HL-60/S4 (cell line): ENCODE results near the gene PTPRZ1.

Experiments used
- in situ Hi-C: fragments of 300-500 bp; cut with MboI; formaldehyde crosslinking; loops from 2 replicates; pipeline ENCODE4 v1.14.3; 2022; ENCODE audit warnings: low sequenced_read_pairs

PTPRZ1 gene

DNA sequence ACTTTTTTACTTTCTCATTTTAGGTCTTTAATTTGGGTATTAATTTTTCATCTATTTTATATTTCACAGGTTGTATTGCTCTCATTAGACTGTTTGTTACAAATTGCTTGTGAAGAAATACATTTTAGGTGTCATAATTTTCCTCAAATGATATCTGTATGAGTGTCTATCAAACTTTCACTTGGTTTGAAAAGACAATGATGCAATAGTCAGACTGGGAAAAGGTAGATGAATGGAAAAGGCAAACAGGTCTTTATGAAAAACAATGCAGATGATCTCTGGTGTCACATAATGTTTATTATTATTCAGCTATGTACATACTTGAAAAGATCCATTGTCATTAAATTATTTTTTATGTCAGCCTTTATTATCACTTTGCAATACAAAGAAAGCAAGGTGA lies 80.2 kb downstream of the PTPRZ1 start:
- in situ Hi-C loops = no loop called here

- in situ Hi-C loops = no loop called here
Observed at GRCh38 chr7:121953601-121954000, 80.6 kb downstream of the PTPRZ1 start.

DNA sequence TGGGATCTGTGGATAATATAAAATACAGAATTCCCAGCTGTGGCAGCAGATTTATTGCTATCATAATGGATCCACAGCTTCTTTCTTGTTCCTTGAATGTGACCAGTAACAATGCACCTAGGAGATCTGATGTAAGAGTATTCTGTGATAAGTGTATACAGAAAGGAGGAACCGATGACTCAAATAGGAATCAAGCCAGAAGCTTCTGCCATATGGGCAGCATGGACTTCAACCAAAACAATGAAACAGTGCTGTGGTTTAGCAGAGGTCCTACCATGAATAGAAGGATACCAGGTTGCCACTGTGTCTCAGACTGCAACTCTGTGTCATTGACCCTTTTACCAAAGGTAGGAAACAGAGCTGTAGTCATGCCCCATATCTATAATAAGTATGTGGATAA lies 81.8 kb downstream of the PTPRZ1 start:
- in situ Hi-C loops = no loop called here

DNA sequence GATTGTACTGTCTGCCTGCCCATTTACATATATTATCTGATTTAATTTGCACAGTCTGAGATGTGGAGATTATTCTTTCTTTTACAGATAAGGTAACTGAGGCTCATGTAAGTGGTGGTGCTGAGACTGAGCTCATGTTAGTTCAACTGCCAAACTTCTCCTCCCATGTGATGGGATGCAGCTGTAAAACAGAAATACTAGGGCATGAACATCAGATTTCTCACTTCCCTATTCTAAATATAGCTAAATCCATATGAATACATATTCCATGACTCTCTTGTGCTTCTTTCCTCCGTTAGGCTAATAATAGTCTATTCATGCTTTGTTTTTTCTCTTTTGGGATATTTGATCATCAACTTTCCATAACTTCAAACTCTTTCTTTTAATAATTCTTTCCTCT lies 84.7 kb downstream of the PTPRZ1 start:
- in situ Hi-C loops = no loop called here

GRCh38 chr7:121960678-121961077 lies 87.7 kb downstream of the PTPRZ1 start:
- in situ Hi-C loops = no loop called here

DNA sequence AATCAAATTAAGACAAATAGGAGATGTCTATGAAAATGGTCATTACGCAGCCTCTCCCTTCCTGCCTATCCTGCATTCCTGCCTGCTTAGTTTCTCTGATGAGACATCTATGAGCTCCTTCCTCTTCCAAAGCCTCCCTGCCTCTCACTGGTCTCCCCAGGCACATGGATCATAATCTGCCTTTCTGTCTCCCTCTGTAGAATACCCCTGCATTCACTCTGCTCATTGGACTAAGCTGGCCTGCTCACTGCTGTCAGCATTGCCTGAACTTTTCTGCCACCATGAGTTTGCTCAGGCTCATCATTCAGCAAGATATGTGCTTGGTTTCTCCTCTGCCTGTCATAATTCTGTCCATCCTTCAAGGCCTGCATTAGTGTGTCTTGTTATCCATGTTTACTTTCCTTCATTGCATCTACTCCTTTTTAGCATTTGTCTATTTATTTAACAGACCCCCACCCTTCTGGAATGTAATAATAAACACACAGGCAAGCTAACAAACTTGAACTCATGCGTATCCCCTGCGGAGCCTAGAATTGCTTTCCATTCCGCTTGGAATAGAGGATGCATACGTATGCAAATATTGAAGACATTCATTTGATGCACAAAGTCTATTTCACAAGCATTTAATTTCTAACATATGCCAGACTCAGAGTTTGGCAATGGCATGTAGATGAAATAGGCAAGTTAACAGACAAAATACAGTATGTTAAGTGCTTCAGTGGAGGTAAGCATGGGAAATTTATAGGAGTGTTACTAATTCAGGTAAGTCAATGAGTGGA lies 88.3 kb downstream of the PTPRZ1 start:
- in situ Hi-C loops = no loop called here

DNA sequence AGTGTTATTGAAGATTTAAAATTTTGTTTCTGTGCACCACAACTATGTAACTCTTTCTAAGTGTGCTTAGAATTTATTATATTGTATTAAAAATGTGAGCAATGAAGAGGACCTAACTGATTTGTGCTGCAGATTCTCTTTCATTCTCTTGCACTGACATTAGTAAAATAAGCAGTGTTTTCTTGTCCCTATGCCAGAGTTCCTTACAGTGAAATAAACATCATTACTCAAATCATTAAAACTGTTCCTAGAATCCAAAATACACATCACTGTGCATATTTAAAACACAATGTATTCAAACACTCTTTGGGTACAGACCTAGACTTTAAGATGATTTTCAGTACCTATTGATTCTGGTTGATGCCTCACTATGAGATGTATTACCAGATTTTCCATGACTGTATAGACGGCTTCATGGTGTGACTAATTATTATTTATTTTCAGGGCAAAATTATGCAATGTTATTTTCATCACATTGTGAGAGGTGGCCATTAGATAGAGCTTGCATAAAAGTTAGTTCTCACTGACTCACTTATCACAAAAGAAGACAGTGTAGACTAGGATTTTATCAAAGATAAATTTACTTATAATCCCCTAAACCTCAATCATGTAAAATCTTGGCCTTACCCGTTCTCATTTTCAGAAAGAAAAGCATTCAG lies 93.4 kb downstream of the PTPRZ1 start:
- in situ Hi-C loops = no loop called here

DNA sequence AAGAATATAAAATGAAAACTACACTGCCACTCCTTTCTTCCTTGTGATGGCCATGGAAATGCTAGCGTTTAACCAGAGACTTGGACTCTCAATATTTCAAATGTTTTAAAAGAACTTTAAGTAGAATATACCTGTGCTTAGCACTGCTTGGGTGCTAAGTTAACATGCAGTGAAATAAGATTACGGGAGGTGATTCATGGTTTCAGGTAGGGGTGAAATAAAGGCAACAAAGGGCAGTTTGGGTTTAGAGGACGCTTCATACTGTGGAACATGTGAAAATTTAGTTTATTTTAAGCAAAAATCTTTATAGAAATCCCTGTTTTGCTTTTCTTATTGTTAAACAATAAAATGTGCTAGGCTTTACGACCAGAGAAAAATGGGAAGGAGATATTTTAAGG lies 94.0 kb downstream of the PTPRZ1 start:
- in situ Hi-C loops = no loop called here

DNA sequence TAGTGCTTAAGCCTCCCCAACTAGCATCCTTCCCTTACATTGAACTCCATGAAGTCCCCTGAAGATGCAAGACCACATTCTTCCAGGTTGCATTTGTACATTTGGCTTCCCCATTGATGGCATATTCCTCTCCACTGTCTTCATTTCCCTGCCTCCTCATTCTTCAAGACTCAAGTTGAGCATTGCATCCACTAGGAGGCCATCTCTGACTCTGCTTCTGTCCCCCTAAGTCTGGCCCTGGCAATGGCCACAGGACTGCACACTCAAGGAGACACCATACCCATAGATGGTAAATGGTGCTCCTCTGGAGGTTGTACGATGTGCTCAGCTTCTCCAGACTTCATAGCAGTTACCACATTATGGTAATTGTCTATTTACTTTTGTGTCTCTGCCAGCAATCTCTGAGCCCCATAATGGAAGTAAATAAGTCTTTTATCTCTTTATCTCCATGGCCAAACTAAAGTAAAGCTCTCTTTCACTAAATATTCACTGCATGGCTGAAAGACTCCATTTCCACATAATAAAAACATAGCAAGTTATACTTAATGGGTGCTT lies 112.6 kb downstream of the PTPRZ1 start:
- in situ Hi-C loops = no loop called here

GRCh38 chr7:121992068-121992467 lies 119.1 kb downstream of the PTPRZ1 start:
- in situ Hi-C loops = no loop called here

GRCh38 chr7:121994625-121995410 lies 121.9 kb downstream of the PTPRZ1 start:
- in situ Hi-C loops = no loop called here

GRCh38 chr7:122006687-122007086 lies 133.7 kb downstream of the PTPRZ1 start:
- in situ Hi-C loops = no loop called here

DNA sequence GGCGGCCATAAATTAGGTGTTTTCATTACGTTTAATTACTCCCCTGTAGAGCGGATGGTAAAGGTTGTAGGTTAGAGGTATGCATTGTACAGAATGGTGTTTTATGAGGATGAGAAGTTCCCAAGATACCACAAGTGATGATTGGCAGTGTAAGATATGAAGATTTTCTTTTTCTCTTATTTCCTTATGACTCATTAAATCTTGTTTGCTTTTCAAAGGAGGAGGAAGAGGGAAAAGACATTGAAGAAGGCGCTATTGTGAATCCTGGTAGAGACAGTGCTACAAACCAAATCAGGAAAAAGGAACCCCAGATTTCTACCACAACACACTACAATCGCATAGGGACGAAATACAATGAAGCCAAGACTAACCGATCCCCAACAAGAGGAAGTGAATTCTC lies 137.2 kb downstream of the PTPRZ1 start:
- in situ Hi-C loops = no loop called here

- in situ Hi-C loops = no loop called here
Observed at GRCh38 chr7:122013065-122013464, 140.1 kb downstream of the PTPRZ1 start.

DNA sequence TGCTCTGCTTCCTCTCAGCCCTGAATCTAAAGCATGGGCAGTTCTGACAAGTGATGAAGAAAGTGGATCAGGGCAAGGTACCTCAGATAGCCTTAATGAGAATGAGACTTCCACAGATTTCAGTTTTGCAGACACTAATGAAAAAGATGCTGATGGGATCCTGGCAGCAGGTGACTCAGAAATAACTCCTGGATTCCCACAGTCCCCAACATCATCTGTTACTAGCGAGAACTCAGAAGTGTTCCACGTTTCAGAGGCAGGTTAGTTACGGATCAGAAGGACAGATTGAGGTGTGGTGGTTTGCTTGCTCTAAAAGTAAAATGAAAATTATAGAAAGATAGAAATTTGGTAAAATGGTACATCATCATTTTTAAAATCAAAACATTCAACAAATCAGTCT lies 140.7 kb downstream of the PTPRZ1 start:
- in situ Hi-C loops = no loop called here

GRCh38 chr7:122014697-122015096 lies 141.7 kb downstream of the PTPRZ1 start:
- in situ Hi-C loops = no loop called here

GRCh38 chr7:122018032-122018431 lies 145.1 kb downstream of the PTPRZ1 start:
- in situ Hi-C loops = no loop called here

DNA sequence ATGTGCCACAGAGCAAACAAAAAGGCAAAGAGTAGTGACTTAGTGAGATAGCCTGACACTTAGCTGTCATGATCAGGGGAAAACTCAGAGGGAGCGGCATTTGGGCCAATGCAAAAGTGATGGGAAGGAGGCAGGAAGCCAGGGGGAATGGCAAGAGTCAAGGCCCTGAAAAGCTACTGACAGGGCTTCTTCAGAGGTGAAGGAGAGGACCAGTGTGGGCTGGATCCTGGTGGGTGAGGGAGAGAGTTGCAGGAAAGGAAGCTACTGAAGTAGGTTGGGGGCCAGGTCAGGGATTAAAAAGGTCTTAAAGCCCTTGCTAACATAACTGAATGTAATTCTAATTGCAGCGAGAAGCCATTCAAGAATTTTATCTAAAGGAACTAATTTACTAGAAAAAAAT lies 154.1 kb downstream of the PTPRZ1 start:
- in situ Hi-C loops = no loop called here

DNA sequence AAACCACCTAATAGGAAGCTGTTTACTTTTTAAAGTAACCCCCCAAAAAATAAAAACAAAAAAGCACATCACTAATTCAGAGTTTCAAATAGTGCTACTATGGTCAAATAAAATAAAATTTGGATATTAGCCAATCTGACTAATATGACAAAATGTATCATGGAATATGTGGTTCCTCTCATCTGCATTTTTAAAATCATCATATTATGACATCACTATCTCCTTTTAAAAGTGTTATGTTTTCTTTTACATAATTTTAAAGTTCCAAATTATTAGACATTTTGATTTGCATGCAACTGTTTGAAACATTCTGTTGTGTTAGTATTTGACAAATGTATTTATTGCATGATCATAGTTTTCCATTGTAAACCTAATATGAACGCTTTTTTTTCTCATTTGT lies 160.7 kb downstream of the PTPRZ1 start:
- in situ Hi-C loops = no loop called here

DNA sequence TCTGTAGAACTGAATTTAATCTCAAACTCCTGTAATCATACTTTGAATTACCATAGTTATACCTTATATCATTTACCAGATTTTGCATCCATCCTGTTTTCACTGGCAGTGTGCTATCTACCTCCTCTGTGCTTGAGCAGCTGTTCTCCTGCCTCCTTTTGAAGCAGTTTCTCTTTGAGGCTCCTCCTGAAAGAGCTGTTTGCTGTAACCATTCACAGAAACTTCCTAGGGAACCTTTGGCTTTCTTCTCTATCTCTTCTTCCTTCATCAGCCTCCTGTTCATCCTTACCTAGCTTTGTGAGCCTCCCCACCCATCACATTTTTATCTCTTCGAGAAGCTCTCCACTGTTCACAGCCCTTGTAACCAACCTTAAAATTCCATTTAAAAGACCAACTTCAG lies 162.9 kb downstream of the PTPRZ1 start:
- in situ Hi-C loops = no loop called here

DNA sequence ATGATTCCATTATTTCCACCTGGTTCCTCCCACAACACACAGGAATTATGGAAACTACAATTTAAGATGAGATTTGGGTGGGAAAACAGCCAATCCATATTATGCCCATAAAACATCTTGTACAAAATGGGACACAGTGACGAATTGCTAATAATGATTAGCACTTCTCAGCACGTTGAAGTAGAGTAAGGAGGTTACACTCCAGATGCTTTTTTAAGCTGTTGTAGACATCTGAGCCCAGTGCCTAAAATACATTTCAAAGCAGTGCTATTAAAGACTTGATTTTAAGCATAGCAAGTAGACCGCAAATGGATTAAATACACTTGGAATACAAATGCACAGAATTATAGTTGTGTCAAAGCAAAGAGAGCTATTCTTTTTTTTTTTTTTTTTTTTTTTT lies 165.2 kb downstream of the PTPRZ1 start:
- in situ Hi-C loops = no loop called here

DNA sequence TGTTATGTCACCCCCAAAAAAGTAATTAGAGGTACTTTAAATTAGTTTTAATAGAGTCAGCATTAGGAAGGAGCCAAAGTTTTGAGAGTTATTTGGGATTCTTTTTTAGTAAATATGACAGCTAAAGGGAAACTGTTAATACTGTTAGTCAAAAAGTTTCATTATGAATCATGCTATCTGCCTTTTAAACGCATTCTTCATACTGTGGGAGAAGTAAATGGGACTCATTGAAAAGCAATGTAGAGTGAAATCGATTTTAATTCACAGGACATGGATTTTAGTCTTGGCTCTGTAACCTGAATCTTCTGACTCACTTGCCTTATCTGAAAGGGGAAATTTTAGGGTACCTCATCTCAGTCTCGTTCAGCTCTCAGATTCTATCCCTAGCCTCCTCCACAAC lies 165.9 kb downstream of the PTPRZ1 start:
- in situ Hi-C loops = no loop called here
